K562 (cell line): ENCODE measurements around the gene SS18L1. TPM values are rescaled to one million over a fixed set of nuclear protein-coding genes. Genes with fewer than 3 reads are reported as not detected.

Source experiments
- ATAC-seq: fragments of 200-7000 bp; cut with Tn5 transposase; 3 replicates; pipeline ENCODE4 v1.9.1; 2020; ENCODE audit warnings: moderate library complexity
- BruUV-seq: library from RNA; stranded (reverse); fragments of 400-500 nt; replicated peaks from 2 replicates; lab custom pipeline; 2021; lab: Mats Ljungman, UMichigan
- CTCF ChIA-PET: fragments of 300-600 bp; formaldehyde crosslinking; extraction: SDS; loops from one replicate; lab custom pipeline; 2021; ENCODE audit warnings: low intra/inter-chr PET ratio; lab: Yijun Ruan, JAX
- POLR2A ChIA-PET: fragments of 300-600, 350-650 bp; sonication (Branson Sonifier 250); formaldehyde crosslinking; extraction: SDS; loops from one replicate; lab custom pipeline; 2021; ENCODE audit warnings: antibody characterized with exemption, inconsistent platforms; lab: Yijun Ruan, JAX
- DNase-seq, 4 experiments: peaks; one replicate each; pipeline versions ENCODE4 v3.0.0 to v3.0.0-alpha.2; 2011 to 2018; ENCODE audit warnings: low spot score in 3 of 4, mixed read lengths in 3 of 4; ENCODE audit errors: extremely low read depth in 1 of 4
- FAIRE-seq: peaks from 2 replicates; lab custom pipeline; 2011; peaks lifted over from hg19 to GRCh38; lab: Jason Lieb, UNC
- H2AFZ ChIP-seq: 2 replicates; pipeline ENCODE4 v1.6.0; 2011; ENCODE audit warnings: low read depth, low read length, control low read depth, inconsistent platforms
- H3K27ac ChIP-seq: fragments of 200-600 bp; 3 replicates; pipeline ENCODE4 v1.8.0; 2011; ENCODE audit warnings: low read depth, mild to moderate bottlenecking, control low read depth, inconsistent platforms, low read length, moderate library complexity, mixed read lengths; ENCODE audit errors: extremely low read depth
- H3K27me3 ChIP-seq, 2 experiments: fragments of 300-600 bp in 1 of 2; 2 replicates in 1 of 2; 3 replicates in 1 of 2; pipeline versions ENCODE4 v1.6.0 to v1.8.0; 2011; ENCODE audit warnings: inconsistent platforms in 2 of 2, low read length in 2 of 2, mild to moderate bottlenecking in 1 of 2, mixed read lengths in 1 of 2, moderate library complexity in 1 of 2; ENCODE audit not compliant: control insufficient read depth in 2 of 2, insufficient read depth in 2 of 2
- H3K36me3 ChIP-seq: fragments of 300-600 bp; 3 replicates; pipeline ENCODE4 v1.8.0; 2011; ENCODE audit warnings: mild to moderate bottlenecking, low read length, inconsistent platforms; ENCODE audit not compliant: control insufficient read depth, insufficient read depth
- H3K4me1 ChIP-seq, 2 experiments: fragments of 200-600 bp in 1 of 2; replicated peaks in 1 of 2; 2 replicates in 1 of 2; 3 replicates in 1 of 2; pipeline versions ENCODE4 v1.5.1 to v1.8.0; 2011; ENCODE audit warnings: inconsistent platforms in 2 of 2, low read length in 2 of 2, mild to moderate bottlenecking in 1 of 2, mixed read lengths in 1 of 2, moderate library complexity in 1 of 2; ENCODE audit not compliant: control insufficient read depth in 2 of 2, insufficient read depth in 2 of 2
- H3K4me2 ChIP-seq: 2 replicates; pipeline ENCODE4 v1.6.1; 2011; ENCODE audit warnings: low read length, control low read depth, inconsistent platforms, mixed read lengths; ENCODE audit not compliant: insufficient read depth
- H3K4me3 ChIP-seq: fragments of 200-600 bp; sonication (generic), shearing (Covaris generic); 2 replicates; pipeline ENCODE4 v1.5.1; 2016; ENCODE audit warnings: control low read depth, inconsistent platforms
- H3K79me2 ChIP-seq: fragments of 200-600 bp; 3 replicates; pipeline ENCODE4 v1.8.0; 2011; ENCODE audit warnings: low read length, inconsistent platforms; ENCODE audit not compliant: control insufficient read depth, insufficient read depth
- H3K9ac ChIP-seq, 2 experiments: 2 replicates each; pipeline versions ENCODE4 v1.6.0 to v1.6.1; 2011; ENCODE audit warnings: low read depth in 2 of 2, low read length in 2 of 2, control low read depth in 1 of 2, inconsistent platforms in 1 of 2, mild to moderate bottlenecking in 1 of 2, mixed read lengths in 1 of 2; ENCODE audit not compliant: insufficient read depth in 1 of 2
- H3K9me1 ChIP-seq: one replicate; pipeline ENCODE4 v1.6.0; 2011; ENCODE audit warnings: inconsistent platforms, mild to moderate bottlenecking, low read length, moderate library complexity; ENCODE audit not compliant: control insufficient read depth, insufficient read depth
- H3K9me3 ChIP-seq: replicated peaks from 2 replicates; pipeline ENCODE4 v1.5.1; 2011; ENCODE audit warnings: low read depth, low read length, inconsistent platforms; ENCODE audit not compliant: control insufficient read depth, insufficient read depth
- H4K20me1 ChIP-seq: replicated peaks from 2 replicates; pipeline ENCODE4 v1.6.1; 2011; ENCODE audit warnings: low read length, inconsistent platforms, mixed read lengths; ENCODE audit not compliant: control insufficient read depth, insufficient read depth
- ATF1 ChIP-seq, 2 experiments: fragments of 450-650 bp in 1 of 2; IDR thresholded peaks; 2 replicates each; pipeline ENCODE4 v1.6.1; 2016; ENCODE audit warnings: missing compliant biosample characterization in 1 of 2, missing genetic modification characterization in 1 of 2
- FOS ChIP-seq: IDR thresholded peaks from 3 replicates; pipeline ENCODE4 v1.6.1; 2011; ENCODE audit not compliant: insufficient read length; ENCODE audit errors: extremely low read depth
- HMG20A ChIP-seq: fragments of 450-650 bp; formaldehyde crosslinking; conservative IDR thresholded peaks from 2 replicates; pipeline ENCODE4 v1.4.0; 2020; ENCODE audit warnings: mild to moderate bottlenecking, mixed read lengths
- KAT7 ChIP-seq: sonication (generic); formaldehyde crosslinking; IDR thresholded peaks from 2 replicates; pipeline ENCODE4 v1.8.0; 2022; ENCODE audit warnings: missing genetic modification reagents, mild to moderate bottlenecking, borderline replicate concordance
- MAFG ChIP-seq: fragments of 450-650 bp; conservative IDR thresholded peaks from 2 replicates; pipeline ENCODE4 v1.6.1; 2016; ENCODE audit warnings: missing genetic modification characterization, missing compliant biosample characterization
- NR3C1 ChIP-seq: sonication (generic); formaldehyde crosslinking; IDR thresholded peaks from 2 replicates; pipeline ENCODE4 v1.8.1; 2022; ENCODE audit warnings: missing genetic modification reagents
- SMC3 ChIP-seq: conservative IDR thresholded peaks from 2 replicates; pipeline ENCODE4 v1.6.1; 2011; ENCODE audit warnings: low read depth, low read length, improper control_type of control experiment; ENCODE audit not compliant: insufficient read depth
- U2AF1 ChIP-seq: fragments of 200-400 bp; formaldehyde crosslinking; optimal IDR thresholded peaks from 2 replicates; pipeline ENCODE3; 2017; ENCODE audit warnings: mild to moderate bottlenecking, low read depth, low read length, moderate library complexity
- ZBTB1 ChIP-seq: sonication (generic); formaldehyde crosslinking; IDR thresholded peaks from 2 replicates; pipeline ENCODE4 v1.8.1; 2023; ENCODE audit warnings: missing genetic modification reagents, low read depth, mild to moderate bottlenecking, borderline replicate concordance
- WGBS: fragments of 100-300 bp; shearing (Covaris generic); methylation state at CpG from one replicate; pipeline ENCODE4 v1.1.6; 2016; ENCODE audit warnings: low coverage, mixed read lengths; ENCODE audit not compliant: insufficient coverage; ENCODE audit errors: missing lambda C conversion rate; 5-methylcytosine and 5-hydroxymethylcytosine counted together
- in situ Hi-C: fragments of 300-500 bp; cut with MboI; formaldehyde crosslinking; loops from 4 replicates; pipeline ENCODE4 v1.15.0; 2018; ENCODE audit warnings: inconsistent platforms, mixed read lengths
- intact Hi-C: fragments of 100-400 bp; cut with micrococcal nuclease; formaldehyde crosslinking; loops from 2 replicates; pipeline ENCODE4 v1.14.2; 2022
- polyA plus RNA-seq, 8 experiments: library from polyadenylated mRNA; depleted of rRNA in 4 of 8; stranded (reverse) in 5 of 8; unstranded in 3 of 8; fragments of >200 nt; fragmentation: Nextera tagmentation in 2 of 8; fragmentation: Illumina TruSeq in 1 of 8; extraction: Ambion mirVana in 2 of 8; extraction: Trizol in 1 of 8; gene quantifications; 2 replicates each; pipeline versions ENCODE4 v1.2.1 to v1.2.3, GENCODE V29; 2011 to 2014; ENCODE audit warnings: inconsistent platforms in 1 of 8, missing spikeins in 1 of 8
- total RNA-seq, 7 experiments: library from RNA; depleted of rRNA in 6 of 7; stranded (reverse); fragments of >200 nt in 6 of 7; fragmentation: Illumina TruSeq in 2 of 7; extraction: Trizol in 2 of 7; gene quantifications; 2 replicates each; pipeline versions ENCODE4 v1.2.1 to v1.2.3, GENCODE V29; 2011 to 2021; ENCODE audit warnings: low replicate concordance in 1 of 7

SS18L1 gene
- total and polyA plus RNA-seq, 9 of the 15 experiments (the other 6 are each of a cell fraction or from before 2014, with no cell fraction given), result 2.7 to 28.3 (median 15.1) TPM

- intact Hi-C loops (no loop called here), in situ Hi-C loops (no loop called here)
- H3K9me3 ChIP-seq, result no peaks in the 10 kb centered on the region
- FAIRE-seq, result no peak
- H3K36me3 ChIP-seq, result peaks cover 85% of the 10 kb centered on the region; the same call in 2 of the 3 replicates
- H3K27me3 ChIP-seq, result no peaks in the 10 kb centered on the region
- no peaks in the 10 kb centered on the region for H3K9me1 ChIP-seq
- ChIA-PET CTCF (no interaction called here), POLR2A (interaction anchor here (0.9 to 1.1 kb wide), 2 partner anchors 9 to 19 kb away, joined by 3 read pairs; no protein-coding TSS in a partner anchor)
- no peak for DNase-seq
- H3K27ac ChIP-seq, result no peak overlapping the region
- no peak overlapping the region for H3K4me3 ChIP-seq
- H3K4me2 ChIP-seq, result no peak overlapping the region
- WGBS, result over 99% methylated on average over 9 of the region's 9 CpGs
- TF ChIP-seq FOS, result no peak
- no peak for TF ChIP-seq U2AF1
- no peak for TF ChIP-seq HMG20A
- no peak for TF ChIP-seq MAFG
- TF ChIP-seq ATF1 (CRISPR knock-in tag; IDR thresholded peaks at IDR 0.05), result no peak
- TF ChIP-seq ATF1 (tag; IDR thresholded peaks at IDR 0.05), result no peak
- no peak for TF ChIP-seq NR3C1 (CRISPR knock-in tag)
- TF ChIP-seq ZBTB1 (CRISPR knock-in tag), result no peak
- TF ChIP-seq KAT7, result no peak
- TF ChIP-seq SMC3, result no peak
- no TSS peak for BruUV-seq
- H3K9ac ChIP-seq, result no peak overlapping the region
- H4K20me1 ChIP-seq, result peaks cover 4% of the 10 kb centered on the region; the same call in 1 of the 2 replicates
- peaks cover 0 to 3% of the 10 kb centered on the region in 2 experiments; a peak in 1 of 5 replicates for H3K4me1 ChIP-seq
- no peak overlapping the region for H2AFZ ChIP-seq
- no peak for ATAC-seq
- H3K79me2 ChIP-seq, result no peaks in the 10 kb centered on the region; the same call in 2 of the 3 replicates
Measured at GRCh38 chr20:62197311-62197710, 53.7 kb downstream of the SS18L1 start.
